GM21526 (cell line): ENCODE data around the gene ABRAXAS1.
"Not testable (repeated sequence)": the region's sequence is repeated elsewhere in the genome, so short reads cannot be mapped to it uniquely, and the experiment has no call there.

Source experiments
- ATAC-seq: cut with Tn5 transposase; IDR thresholded peaks from one replicate; pipeline ENCODE4 v1.9.1; 2021; ENCODE audit warnings: moderate library complexity; ENCODE audit not compliant: unreplicated experiment, low FRiP score

Gene ABRAXAS1

GRCh38 chr4:83484500-83485461 lies at the start of gene ABRAXAS1:
ABRAXAS1 (minus strand) TSS chr4:83485100; CDS start chr4:83485072, 28 bp downstream.
- peak; percentile 96 for ATAC-seq

GRCh38 chr4:83527671-83528070 lies 42.8 kb upstream of the ABRAXAS1 start:
- ATAC-seq: no peak

- ATAC-seq: no peak
These were observed 37.3 kb upstream of the ABRAXAS1 start for GRCh38 chr4:83522239-83522638.

- ATAC-seq: no peak
These were observed 31.3 kb upstream of the ABRAXAS1 start for GRCh38 chr4:83516042-83516772.

- no peak for ATAC-seq
These were observed 25.5 kb upstream of the ABRAXAS1 start for GRCh38 chr4:83510442-83510841.

GRCh38 chr4:83509156-83509585 lies 24.3 kb upstream of the ABRAXAS1 start:
- ATAC-seq: not testable (repeated sequence)

- no peak for ATAC-seq
These were observed 20.1 kb upstream of the ABRAXAS1 start for GRCh38 chr4:83504996-83505395.

GRCh38 chr4:83504503-83504902 lies 19.6 kb upstream of the ABRAXAS1 start:
- no peak for ATAC-seq

- ATAC-seq: no peak
These were observed 19.1 kb upstream of the ABRAXAS1 start for GRCh38 chr4:83503974-83504373.

- not testable (repeated sequence) for ATAC-seq
These were observed 16.8 kb upstream of the ABRAXAS1 start for GRCh38 chr4:83501671-83502070.

GRCh38 chr4:83498187-83498586 lies 13.3 kb upstream of the ABRAXAS1 start:
- ATAC-seq: no peak

- not testable (repeated sequence) for ATAC-seq
These were observed 11.4 kb upstream of the ABRAXAS1 start for GRCh38 chr4:83496085-83496917.

GRCh38 chr4:83490876-83491450 lies 6.1 kb upstream of the ABRAXAS1 start:
- peak; percentile 68 for ATAC-seq

- no peak for ATAC-seq
These were observed 4.9 kb upstream of the ABRAXAS1 start for GRCh38 chr4:83489711-83490326.

GRCh38 chr4:83486457-83487129 lies 1.7 kb upstream of the ABRAXAS1 start:
- ATAC-seq: no peak

GRCh38 chr4:83473966-83474365 lies 10.9 kb downstream of the ABRAXAS1 start:
- no peak for ATAC-seq

GRCh38 chr4:83473423-83473822 lies 11.5 kb downstream of the ABRAXAS1 start:
- ATAC-seq: no peak

GRCh38 chr4:83456184-83456501 lies 28.8 kb downstream of the ABRAXAS1 start:
- no peak for ATAC-seq
